ENCODE results near the gene LTBP4.

LTBP4 gene

DNA sequence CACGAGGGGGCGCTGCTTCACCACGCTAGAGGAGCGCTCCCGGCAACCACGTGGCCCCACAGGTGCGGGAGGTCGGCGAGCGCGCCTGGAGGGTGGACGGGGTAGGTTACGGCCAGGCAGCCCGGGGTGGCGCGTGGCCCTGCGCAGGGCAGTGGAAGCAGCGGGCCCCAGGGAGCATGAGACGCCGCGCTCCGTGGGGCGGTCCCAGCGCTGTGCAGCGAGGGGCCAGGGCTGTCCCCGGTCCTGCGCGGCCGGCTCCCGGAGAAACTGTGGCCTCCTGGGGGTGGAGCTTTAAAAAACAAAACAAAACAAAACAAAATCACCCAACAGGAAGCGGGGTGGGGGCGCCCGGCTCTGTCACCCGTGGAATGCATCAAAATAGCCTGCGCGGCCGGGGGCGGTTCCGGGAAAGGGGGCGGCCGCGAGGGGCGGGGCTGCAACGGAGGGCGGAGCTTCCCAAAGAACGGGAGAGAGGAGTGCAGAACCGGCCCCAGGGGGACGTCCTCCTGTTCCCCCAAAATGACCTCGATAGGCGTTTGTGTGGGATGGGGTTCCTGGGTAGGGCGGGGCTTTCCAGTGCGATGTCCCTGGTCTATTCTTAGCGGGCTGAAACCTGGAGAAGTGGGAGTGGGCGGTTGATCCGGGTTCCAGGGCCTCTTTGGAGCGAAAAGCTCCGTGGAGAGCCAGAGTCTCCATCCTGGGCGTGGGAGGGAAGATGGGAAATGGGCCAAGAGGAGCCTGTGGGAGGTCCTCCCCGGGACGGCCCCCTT lies 61.9 kb downstream of the LTBP4 start:
- DNase-seq (ENCODE audit: low read depth, low spot score), result peak; percentile 83

DNA sequence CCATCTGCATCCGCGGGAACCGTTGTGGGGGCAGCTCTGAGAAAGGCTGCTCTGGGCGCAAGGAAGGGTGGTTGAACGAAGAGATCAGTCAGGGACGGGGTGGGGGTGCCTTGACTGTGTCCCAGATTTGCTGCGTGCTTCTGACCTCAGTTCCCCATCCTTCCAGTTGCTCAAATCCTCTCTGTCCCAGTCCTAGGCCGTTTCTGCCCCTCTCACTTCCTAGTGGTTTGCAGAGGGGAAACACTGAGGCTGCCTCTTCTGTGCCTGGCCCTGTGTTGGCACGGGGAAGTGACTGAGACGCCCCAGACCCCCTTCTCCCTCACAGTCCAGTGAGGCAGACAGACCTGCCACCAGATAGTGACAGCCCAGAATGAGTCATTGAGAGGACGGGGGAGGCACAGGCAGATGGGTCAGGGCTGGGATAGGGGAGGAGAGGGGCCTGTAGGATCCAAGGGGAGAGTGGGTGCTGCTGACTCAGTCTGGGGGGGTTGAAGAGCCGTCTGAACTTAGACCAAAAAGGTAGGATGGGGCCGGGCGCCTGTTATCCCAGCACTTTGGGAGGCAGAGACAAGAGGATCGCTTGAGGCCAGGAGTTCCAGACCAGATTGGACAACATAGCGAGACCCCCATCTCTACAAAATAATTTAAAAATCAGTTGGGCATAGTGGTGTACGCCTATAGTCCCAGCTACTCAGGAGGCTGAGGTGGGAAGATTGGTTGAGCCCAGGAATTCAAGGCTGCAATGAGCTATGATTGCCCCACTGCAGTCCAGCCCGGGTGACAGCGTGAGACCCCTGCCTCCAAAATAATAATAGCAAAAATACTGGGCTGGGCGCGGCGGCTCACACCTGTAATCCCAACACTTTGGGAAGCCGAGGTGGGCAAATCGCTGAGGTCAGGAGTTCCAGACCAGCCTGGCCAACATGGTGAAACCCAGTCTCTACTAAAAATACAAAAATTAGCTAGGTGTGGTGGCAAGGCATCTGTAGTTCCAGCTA lies 62.8 kb downstream of the LTBP4 start:
- no peak for DNase-seq (ENCODE audit: low read depth, low spot score)

DNA sequence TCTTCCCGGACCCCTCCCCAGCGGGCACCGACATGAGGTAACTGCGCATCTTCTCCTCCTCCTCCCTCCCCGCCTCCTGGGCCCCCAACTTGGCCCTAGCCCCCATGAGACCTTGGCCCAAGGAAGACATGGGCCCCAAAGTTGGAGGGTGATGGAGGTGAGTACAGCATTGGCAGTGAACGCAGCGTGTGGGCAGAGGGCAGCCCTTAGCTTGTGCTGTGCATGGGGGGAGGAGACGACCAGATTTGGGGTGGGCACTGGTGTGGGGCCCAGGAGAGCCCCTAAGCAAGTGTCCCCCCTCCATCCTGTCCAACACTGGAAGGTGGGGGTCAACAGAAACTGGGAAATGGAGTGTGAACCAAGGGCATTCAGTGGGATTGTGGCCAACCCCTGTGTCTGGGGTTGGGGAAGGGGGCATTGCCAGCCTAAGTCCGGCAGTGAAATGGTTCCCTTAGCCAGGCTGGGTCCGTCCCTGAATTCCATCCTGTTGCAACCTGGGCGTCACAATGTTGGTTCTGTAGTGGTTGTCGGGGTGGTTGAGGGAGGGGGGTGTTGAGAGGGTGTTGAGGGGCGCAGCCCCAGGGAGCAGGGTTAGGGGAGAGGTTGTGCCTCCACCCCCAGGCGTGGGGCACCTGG lies 65.8 kb downstream of the LTBP4 start:
- no peak for DNase-seq (ENCODE audit: low read depth, low spot score)

DNA sequence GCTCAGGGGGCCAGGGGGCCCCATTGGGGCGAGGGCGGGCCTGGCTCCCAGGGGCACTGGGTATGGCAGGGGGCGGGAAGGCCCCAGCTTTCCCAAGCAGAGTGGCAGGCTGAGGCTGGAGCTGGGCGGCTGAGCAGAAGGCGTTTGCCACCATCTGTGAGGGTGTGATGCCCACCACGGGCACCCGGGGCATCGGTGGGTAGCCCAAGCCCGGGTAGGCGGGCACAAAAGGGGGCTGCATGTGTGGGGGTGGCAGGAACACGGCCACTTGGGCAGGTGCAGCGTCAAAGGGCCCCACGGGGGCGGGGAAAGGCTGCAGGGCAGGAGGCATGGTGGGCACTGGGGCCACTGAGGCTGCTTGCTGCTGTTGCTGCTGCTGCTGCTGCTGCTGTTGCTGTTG lies 66.4 kb downstream of the LTBP4 start:
- no peak for DNase-seq (ENCODE audit: low read depth, low spot score)

DNA sequence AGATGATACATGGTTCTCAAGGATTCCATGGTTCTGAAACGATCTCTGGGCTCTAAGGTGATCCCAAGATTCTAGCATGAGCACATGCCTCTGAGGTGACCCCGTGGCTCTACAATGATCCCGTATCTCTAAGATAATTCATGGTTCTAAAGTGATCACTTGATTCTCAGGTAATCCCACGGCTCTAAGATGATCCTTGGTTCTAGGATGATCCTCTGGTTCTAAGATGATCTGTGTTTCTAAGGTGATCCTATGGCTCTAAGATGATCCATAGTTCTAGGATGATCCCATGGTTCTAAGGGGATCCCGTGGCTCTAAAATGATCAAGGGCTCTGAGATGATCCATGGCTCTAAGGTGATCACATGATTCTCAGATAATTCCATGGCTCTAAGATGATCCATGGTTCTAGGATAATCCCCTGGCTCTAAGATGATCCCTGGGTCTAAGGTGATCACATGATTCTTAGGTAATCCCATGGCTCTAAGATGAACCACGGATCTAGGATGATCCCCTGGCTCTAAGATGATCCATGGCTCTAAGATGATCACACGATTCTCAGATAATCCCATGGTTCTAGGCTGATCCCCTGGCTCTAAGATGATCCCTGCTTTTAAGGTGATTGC lies 67.9 kb downstream of the LTBP4 start:
- DNase-seq (ENCODE audit: low read depth, low spot score), result no peak

DNA sequence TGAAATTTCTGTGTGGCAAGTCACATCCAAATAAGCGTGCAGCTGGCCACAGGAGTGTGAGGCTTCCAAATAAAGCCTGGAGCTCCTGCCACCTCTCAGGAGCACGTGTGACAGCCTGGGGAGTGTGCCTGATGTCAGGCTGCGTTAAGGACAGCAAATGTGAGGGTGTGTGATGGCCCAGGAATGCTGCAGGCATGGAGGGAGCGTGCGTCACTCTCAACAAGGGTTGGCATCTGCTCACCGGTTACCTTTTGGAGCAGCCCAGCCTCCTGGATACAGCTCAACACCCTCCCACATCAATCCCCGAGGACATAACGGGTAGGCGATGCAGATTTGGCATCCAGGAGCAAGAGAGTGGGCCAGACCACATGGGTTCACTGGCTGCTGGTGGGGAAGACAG lies 70.2 kb downstream of the LTBP4 start:
- DNase-seq (ENCODE audit: low read depth, low spot score), result no peak

DNA sequence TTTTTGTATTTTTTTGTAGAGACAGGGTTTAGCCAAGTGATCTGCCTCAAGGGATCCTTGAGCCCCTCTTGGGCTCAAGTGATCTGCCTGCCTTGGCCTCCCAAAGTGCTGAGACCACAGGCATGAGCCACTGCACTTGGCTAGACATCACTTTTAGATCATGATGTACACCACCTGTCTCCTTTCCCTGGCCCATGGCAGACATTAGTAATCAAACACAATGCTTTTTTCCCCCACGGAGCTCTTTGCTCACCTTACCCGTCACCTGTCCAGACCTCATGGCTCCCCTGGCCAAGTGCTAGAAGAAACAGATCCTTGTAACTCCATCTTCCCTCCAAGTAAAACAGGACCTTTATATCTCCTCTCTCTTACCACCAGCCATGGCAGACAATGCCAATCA lies 70.9 kb downstream of the LTBP4 start:
- DNase-seq (ENCODE audit: low read depth, low spot score), result no peak

DNA sequence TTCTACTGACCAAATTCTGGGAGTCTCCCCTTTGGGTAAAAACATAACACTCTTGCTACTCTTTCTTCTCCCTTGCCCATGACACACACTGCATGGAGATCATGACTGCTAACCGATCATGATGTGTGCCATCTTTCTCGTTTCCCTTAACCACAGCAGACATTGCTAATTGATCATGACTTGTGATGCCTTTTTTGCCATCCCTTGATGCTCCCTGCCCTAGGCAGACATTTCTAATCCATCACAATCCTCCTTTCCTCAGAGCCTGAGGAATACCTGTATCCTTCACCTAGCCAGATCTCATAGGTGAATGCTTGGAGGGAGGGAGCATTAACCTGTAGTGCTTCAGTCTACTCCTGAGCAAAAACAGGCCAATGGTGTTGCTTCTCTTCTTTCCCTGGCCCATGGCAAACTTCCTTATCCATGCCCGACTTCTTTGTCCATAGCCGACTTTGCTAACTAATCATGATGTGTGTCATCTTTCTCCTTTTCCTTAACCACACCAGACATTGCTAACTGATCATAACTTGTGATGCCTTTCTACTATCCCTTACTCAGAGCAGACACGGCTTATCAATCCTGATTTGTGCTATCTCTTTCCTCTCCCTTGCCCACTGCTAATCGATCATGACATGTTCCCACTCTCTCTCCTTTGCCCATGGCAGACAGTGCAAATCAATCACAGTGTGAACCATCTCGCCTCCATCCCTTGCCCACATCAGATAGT lies 71.6 kb downstream of the LTBP4 start:
- DNase-seq (ENCODE audit: low read depth, low spot score), result no peak

DNA sequence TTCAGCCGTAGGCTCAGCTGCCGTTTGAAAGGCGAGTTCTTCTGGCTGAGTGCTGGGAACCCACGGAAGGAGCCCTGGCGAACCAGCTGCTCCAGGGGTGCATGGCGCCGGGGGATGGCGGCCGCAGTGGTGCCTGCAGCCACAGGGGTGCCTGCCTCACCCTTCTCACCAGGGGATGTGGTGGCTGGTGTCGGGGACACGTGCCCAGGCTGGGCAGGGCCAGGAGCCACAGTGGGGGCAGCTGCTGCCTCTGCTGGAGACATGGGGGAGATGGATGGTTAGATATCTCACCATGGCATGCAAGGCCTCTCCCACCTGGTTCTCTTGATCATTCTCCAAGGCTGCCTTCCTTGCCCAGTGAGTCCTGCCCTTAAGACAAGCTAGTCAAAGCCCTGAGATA lies 72.2 kb downstream of the LTBP4 start:
- no peak for DNase-seq (ENCODE audit: low read depth, low spot score)

DNA sequence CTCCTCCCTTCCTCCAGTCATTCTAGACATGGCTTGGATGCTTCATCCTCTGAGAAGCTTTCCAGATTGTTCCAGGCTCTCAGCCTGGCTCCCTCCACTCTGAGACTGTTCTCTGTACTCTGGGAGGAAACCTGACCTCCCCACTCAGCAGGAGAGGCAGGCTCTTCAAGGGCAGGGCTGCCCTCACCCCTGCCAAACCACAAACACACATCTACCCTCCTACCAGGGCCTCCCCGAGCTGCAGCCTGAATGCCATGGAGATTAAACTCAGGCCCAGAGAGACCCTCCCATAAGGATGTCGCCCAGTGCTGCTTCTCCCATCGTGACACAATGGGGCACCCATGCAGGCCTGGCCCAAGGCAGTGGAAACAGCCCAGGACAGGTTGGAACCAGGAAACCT lies 73.1 kb downstream of the LTBP4 start:
- DNase-seq (ENCODE audit: low read depth, low spot score), result no peak

DNA sequence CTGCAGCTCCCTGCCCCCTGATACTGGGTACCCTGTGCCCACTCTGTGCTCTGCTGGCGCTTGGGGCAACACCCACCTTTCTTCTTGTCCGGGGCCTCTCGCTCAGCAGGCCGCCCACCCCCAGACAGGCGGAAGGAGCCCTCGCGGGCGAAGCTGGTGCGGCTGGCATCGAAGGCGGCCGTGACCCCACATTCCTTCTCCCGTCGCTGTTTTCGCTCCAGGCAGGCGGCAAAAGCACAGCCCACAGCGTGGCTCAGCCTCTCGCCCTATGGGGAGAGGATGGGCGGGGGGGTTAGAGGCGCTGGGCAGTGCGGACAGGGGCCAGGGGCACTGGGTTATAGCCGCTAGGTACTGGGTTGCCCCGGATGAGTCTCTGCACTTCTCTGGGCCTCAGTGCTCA lies 76.0 kb downstream of the LTBP4 start:
- DNase-seq (ENCODE audit: low read depth, low spot score), result no peak
